HepG2 (cell line): ENCODE measurements around the gene ARFIP2. TPM values are rescaled to one million over a fixed set of nuclear protein-coding genes. Genes with fewer than 3 reads are reported as not detected.

Experiments used
- ETV5 ChIP-seq: IDR thresholded peaks from 2 replicates; pipeline ENCODE4 v1.6.1; 2018; ENCODE audit warnings: missing biosample characterization, missing genetic modification reagents, inconsistent platforms, borderline replicate concordance
- FOXK1 ChIP-seq: sonication (generic); formaldehyde crosslinking; IDR thresholded peaks from 2 replicates; pipeline ENCODE4 v1.4.0; 2020; ENCODE audit warnings: low read depth, missing genetic modification reagents, borderline replicate concordance
- HDAC1 ChIP-seq: sonication (generic); formaldehyde crosslinking; IDR thresholded peaks from 2 replicates; pipeline ENCODE4 v1.5.1; 2020; ENCODE audit warnings: mild to moderate bottlenecking, missing genetic modification reagents
- HDAC2 ChIP-seq: sonication (generic); formaldehyde crosslinking; IDR thresholded peaks from 2 replicates; pipeline ENCODE4 v1.4.0; 2020; ENCODE audit warnings: missing genetic modification reagents
- JUND ChIP-seq: sonication (generic); formaldehyde crosslinking; IDR thresholded peaks from 2 replicates; pipeline ENCODE4 v1.8.0; 2022; ENCODE audit warnings: mild to moderate bottlenecking, missing genetic modification reagents
- MTF1 ChIP-seq: sonication (generic); formaldehyde crosslinking; IDR thresholded peaks from 2 replicates; pipeline ENCODE4 v1.5.0; 2020; ENCODE audit warnings: missing genetic modification reagents
- PAWR ChIP-seq: sonication (generic); formaldehyde crosslinking; IDR thresholded peaks from 2 replicates; pipeline ENCODE4 v1.4.0; 2020; ENCODE audit warnings: missing genetic modification reagents, mild to moderate bottlenecking, borderline replicate concordance
- PITX1 ChIP-seq: sonication (generic); formaldehyde crosslinking; IDR thresholded peaks from 2 replicates; pipeline ENCODE4 v1.5.1; 2020; ENCODE audit warnings: mild to moderate bottlenecking, missing genetic modification reagents
- SSRP1 ChIP-seq: IDR thresholded peaks from 2 replicates; pipeline ENCODE4 v1.6.1; 2016; ENCODE audit warnings: control low read depth
- TARDBP ChIP-seq: sonication (generic); formaldehyde crosslinking; IDR thresholded peaks from 2 replicates; pipeline ENCODE4 v1.8.0; 2022; ENCODE audit warnings: mild to moderate bottlenecking, missing genetic modification reagents
- ZBTB21 ChIP-seq: sonication (generic); formaldehyde crosslinking; IDR thresholded peaks from 2 replicates; pipeline ENCODE4 v1.4.0; 2020; ENCODE audit warnings: missing genetic modification reagents
- ZNF136 ChIP-seq: sonication (generic); formaldehyde crosslinking; IDR thresholded peaks from 2 replicates; pipeline ENCODE4 v1.8.1; 2022; ENCODE audit warnings: low read depth, mild to moderate bottlenecking, moderate library complexity, missing genetic modification reagents
- polyA plus RNA-seq, 8 experiments: library from polyadenylated mRNA; depleted of rRNA in 3 of 8; stranded (reverse) in 7 of 8; unstranded in 1 of 8; fragments of >200 nt; fragmentation: Illumina TruSeq in 4 of 8; extraction: Trizol in 4 of 8; gene quantifications; 2 replicates each; pipeline versions ENCODE4 v1.2.1 to v1.2.3, GENCODE V29; 2011 to 2016; ENCODE audit warnings: low read depth in 4 of 8, missing spikeins in 1 of 8, mixed read lengths in 1 of 8; ENCODE audit not compliant: insufficient read depth in 1 of 8
- total RNA-seq, 5 experiments: library from RNA; depleted of rRNA; stranded (reverse); fragments of >200 nt; fragmentation: Illumina TruSeq; extraction: Trizol; gene quantifications; 2 replicates each; pipeline ENCODE4 v1.2.3, GENCODE V29; 2016; ENCODE audit warnings: low read depth in 1 of 5
- TF ChIP-seq, protein P1 (sequence below): sonication (generic); formaldehyde crosslinking; IDR thresholded peaks from 2 replicates; pipeline ENCODE4 v1.4.0; 2020; ENCODE audit warnings: missing genetic modification reagents, borderline replicate concordance
- TF ChIP-seq, protein P2 (sequence below), 2 experiments: IDR thresholded peaks; 2 replicates each; pipeline ENCODE4 v1.6.1; 2011 to 2012; ENCODE audit warnings: low read length in 2 of 2, borderline replicate concordance in 1 of 2, low read depth in 1 of 2, mild to moderate bottlenecking in 1 of 2, moderate library complexity in 1 of 2
- TF ChIP-seq, protein P3 (sequence below): sonication (generic); formaldehyde crosslinking; IDR thresholded peaks from 2 replicates; pipeline ENCODE4 v1.4.0; 2020; ENCODE audit warnings: missing genetic modification reagents
- TF ChIP-seq, protein P4 (sequence below): sonication (generic); formaldehyde crosslinking; IDR thresholded peaks from 2 replicates; pipeline ENCODE4 v1.5.1; 2020; ENCODE audit warnings: missing genetic modification reagents, mild to moderate bottlenecking, borderline replicate concordance
- TF ChIP-seq, protein P5 (sequence below): sonication (generic); formaldehyde crosslinking; IDR thresholded peaks from 2 replicates; pipeline ENCODE4 v1.5.0; 2020; ENCODE audit warnings: missing genetic modification reagents

ARFIP2 gene
- total and polyA plus RNA-seq, 2 of the 13 experiments (the other 11 are each of a cell fraction or from before 2014, with no cell fraction given), result 56.6 to 60.2 TPM

DNA sequence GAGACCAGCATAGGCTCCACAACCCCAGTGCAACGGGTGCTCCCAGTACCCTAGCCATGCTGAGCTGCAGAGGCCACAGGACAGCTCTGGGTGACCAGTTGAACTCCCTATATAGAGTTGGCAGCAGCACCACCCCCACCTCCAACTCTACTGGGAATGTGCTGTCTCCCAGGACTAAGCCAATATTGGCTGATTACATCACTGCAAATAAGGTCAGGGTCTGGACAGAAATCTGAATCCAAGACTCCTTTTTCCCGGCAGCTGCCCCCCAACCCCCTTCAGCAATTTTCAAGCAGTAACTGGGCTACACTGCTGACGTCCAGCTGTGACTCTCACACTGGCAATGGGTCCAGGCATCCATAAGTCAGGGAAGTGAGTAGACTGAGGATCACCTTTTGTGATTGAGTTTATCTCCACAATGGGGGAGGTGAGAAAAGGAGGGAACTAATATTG is 40.2 kb downstream of the ARFIP2 start, which contains the start of gene HPX (continued):
- TF ChIP-seq, protein P1, sequence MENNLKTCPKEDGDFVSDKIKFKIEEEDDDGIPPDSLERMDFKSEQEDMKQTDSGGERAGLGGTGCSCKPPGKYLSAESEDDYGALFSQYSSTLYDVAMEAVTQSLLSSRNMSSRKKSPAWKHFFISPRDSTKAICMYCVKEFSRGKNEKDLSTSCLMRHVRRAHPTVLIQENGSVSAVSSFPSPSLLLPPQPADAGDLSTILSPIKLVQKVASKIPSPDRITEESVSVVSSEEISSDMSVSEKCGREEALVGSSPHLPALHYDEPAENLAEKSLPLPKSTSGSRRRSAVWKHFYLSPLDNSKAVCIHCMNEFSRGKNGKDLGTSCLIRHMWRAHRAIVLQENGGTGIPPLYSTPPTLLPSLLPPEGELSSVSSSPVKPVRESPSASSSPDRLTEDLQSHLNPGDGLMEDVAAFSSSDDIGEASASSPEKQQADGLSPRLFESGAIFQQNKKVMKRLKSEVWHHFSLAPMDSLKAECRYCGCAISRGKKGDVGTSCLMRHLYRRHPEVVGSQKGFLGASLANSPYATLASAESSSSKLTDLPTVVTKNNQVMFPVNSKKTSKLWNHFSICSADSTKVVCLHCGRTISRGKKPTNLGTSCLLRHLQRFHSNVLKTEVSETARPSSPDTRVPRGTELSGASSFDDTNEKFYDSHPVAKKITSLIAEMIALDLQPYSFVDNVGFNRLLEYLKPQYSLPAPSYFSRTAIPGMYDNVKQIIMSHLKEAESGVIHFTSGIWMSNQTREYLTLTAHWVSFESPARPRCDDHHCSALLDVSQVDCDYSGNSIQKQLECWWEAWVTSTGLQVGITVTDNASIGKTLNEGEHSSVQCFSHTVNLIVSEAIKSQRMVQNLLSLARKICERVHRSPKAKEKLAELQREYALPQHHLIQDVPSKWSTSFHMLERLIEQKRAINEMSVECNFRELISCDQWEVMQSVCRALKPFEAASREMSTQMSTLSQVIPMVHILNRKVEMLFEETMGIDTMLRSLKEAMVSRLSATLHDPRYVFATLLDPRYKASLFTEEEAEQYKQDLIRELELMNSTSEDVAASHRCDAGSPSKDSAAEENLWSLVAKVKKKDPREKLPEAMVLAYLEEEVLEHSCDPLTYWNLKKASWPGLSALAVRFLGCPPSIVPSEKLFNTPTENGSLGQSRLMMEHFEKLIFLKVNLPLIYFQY (CRISPR knock-in tag), result no peak
- peak; percentile 74 for TF ChIP-seq HDAC2 (CRISPR knock-in tag)
- no peak for TF ChIP-seq SSRP1 (CRISPR knock-in tag)
- no peak for TF ChIP-seq ZNF136
- TF ChIP-seq PITX1 (CRISPR knock-in tag), result 0 out of 2 replicates have a peak, but pooled peaks have one; percentile 36
- TF ChIP-seq FOXK1 (CRISPR knock-in tag), result peak; percentile 30; the same call in 1 of the 2 replicates
- TF ChIP-seq, protein P2, sequence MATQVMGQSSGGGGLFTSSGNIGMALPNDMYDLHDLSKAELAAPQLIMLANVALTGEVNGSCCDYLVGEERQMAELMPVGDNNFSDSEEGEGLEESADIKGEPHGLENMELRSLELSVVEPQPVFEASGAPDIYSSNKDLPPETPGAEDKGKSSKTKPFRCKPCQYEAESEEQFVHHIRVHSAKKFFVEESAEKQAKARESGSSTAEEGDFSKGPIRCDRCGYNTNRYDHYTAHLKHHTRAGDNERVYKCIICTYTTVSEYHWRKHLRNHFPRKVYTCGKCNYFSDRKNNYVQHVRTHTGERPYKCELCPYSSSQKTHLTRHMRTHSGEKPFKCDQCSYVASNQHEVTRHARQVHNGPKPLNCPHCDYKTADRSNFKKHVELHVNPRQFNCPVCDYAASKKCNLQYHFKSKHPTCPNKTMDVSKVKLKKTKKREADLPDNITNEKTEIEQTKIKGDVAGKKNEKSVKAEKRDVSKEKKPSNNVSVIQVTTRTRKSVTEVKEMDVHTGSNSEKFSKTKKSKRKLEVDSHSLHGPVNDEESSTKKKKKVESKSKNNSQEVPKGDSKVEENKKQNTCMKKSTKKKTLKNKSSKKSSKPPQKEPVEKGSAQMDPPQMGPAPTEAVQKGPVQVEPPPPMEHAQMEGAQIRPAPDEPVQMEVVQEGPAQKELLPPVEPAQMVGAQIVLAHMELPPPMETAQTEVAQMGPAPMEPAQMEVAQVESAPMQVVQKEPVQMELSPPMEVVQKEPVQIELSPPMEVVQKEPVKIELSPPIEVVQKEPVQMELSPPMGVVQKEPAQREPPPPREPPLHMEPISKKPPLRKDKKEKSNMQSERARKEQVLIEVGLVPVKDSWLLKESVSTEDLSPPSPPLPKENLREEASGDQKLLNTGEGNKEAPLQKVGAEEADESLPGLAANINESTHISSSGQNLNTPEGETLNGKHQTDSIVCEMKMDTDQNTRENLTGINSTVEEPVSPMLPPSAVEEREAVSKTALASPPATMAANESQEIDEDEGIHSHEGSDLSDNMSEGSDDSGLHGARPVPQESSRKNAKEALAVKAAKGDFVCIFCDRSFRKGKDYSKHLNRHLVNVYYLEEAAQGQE (IDR thresholded peaks at IDR 0.05; ENCODE audit: borderline replicate concordance in 1 of 2, low read depth in 1 of 2, low read length in 2 of 2), result no peak
- TF ChIP-seq, protein P3, sequence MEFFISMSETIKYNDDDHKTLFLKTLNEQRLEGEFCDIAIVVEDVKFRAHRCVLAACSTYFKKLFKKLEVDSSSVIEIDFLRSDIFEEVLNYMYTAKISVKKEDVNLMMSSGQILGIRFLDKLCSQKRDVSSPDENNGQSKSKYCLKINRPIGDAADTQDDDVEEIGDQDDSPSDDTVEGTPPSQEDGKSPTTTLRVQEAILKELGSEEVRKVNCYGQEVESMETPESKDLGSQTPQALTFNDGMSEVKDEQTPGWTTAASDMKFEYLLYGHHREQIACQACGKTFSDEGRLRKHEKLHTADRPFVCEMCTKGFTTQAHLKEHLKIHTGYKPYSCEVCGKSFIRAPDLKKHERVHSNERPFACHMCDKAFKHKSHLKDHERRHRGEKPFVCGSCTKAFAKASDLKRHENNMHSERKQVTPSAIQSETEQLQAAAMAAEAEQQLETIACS (CRISPR knock-in tag), result no peak
- TF ChIP-seq, protein P4, sequence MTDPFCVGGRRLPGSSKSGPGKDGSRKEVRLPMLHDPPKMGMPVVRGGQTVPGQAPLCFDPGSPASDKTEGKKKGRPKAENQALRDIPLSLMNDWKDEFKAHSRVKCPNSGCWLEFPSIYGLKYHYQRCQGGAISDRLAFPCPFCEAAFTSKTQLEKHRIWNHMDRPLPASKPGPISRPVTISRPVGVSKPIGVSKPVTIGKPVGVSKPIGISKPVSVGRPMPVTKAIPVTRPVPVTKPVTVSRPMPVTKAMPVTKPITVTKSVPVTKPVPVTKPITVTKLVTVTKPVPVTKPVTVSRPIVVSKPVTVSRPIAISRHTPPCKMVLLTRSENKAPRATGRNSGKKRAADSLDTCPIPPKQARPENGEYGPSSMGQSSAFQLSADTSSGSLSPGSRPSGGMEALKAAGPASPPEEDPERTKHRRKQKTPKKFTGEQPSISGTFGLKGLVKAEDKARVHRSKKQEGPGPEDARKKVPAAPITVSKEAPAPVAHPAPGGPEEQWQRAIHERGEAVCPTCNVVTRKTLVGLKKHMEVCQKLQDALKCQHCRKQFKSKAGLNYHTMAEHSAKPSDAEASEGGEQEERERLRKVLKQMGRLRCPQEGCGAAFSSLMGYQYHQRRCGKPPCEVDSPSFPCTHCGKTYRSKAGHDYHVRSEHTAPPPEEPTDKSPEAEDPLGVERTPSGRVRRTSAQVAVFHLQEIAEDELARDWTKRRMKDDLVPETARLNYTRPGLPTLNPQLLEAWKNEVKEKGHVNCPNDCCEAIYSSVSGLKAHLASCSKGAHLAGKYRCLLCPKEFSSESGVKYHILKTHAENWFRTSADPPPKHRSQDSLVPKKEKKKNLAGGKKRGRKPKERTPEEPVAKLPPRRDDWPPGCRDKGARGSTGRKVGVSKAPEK (CRISPR knock-in tag), result no peak
- TF ChIP-seq JUND (CRISPR knock-in tag), result no peak; the same call in 1 of the 2 replicates
- TF ChIP-seq HDAC1 (CRISPR knock-in tag), result peak; percentile 82
- TF ChIP-seq MTF1 (CRISPR knock-in tag), result no peak
- TF ChIP-seq ZBTB21 (CRISPR knock-in tag), result no peak
- peak; percentile 58; the same call in 1 of the 2 replicates for TF ChIP-seq TARDBP (CRISPR knock-in tag)
- TF ChIP-seq ETV5 (CRISPR knock-in tag), result no peak
- TF ChIP-seq PAWR (CRISPR knock-in tag), result no peak
- TF ChIP-seq, protein P5, sequence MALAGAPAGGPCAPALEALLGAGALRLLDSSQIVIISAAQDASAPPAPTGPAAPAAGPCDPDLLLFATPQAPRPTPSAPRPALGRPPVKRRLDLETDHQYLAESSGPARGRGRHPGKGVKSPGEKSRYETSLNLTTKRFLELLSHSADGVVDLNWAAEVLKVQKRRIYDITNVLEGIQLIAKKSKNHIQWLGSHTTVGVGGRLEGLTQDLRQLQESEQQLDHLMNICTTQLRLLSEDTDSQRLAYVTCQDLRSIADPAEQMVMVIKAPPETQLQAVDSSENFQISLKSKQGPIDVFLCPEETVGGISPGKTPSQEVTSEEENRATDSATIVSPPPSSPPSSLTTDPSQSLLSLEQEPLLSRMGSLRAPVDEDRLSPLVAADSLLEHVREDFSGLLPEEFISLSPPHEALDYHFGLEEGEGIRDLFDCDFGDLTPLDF (CRISPR knock-in tag), result no peak
